ENCODE data around the gene CUL1.

- TF ChIP-seq CTCF (IDR thresholded peaks at IDR 0.05) (no peak), POLR2A (IDR thresholded peaks at IDR 0.05) (no peak)
Observed at GRCh38 chr7:148819697-148820360, 121.1 kb downstream of the CUL1 start.

Measured in body of pancreas (tissue), 4 donors.